Testis (tissue), 2 donors: ENCODE measurements around the gene RFXAP.
"Not testable (repeated sequence)": the region's sequence is repeated elsewhere in the genome, so short reads cannot be mapped to it uniquely, and the experiment has no call there.

ENCODE experiments used
- CTCF ChIP-seq, 3 experiments: fragments of 450-650 bp in 2 of 3; fragments of 200-600 bp in 1 of 3; sonication (generic) in 1 of 3; IDR thresholded peaks; one replicate each; pipeline ENCODE4 v1.5.1; 2016 to 2019; ENCODE audit warnings: antibody characterized with exemption in 3 of 3, mild to moderate bottlenecking in 2 of 3, moderate library complexity in 1 of 3
- POLR2A ChIP-seq: fragments of 450-650 bp; IDR thresholded peaks from one replicate; pipeline ENCODE4 v1.6.1; 2017; ENCODE audit warnings: antibody characterized with exemption, mild to moderate bottlenecking, moderate library complexity

- TF ChIP-seq CTCF (IDR thresholded peaks at IDR 0.05); POLR2A: not testable (repeated sequence)
Measured at GRCh38 chr13:36786175-36786574, 32.8 kb upstream of the RFXAP start.
